Keratinocyte (primary cell): ENCODE results near the gene SEMA3E. TPM values are rescaled to one million over a fixed set of nuclear protein-coding genes. Genes with fewer than 3 reads are reported as not detected.

Source experiments
- DNase-seq: peaks from one replicate; pipeline ENCODE4 v3.0.0-alpha.2; 2011; ENCODE audit warnings: low read depth, missing footprints, low spot score
- FAIRE-seq: peaks from 2 replicates; lab custom pipeline; 2011; peaks lifted over from hg19 to GRCh38; lab: Jason Lieb, UNC
- H2AFZ ChIP-seq: 2 replicates; pipeline ENCODE4 v1.6.0; 2012; ENCODE audit warnings: low read length, control low read depth, inconsistent platforms; ENCODE audit not compliant: control insufficient read depth
- H3K27ac ChIP-seq: 2 replicates; pipeline ENCODE4 v1.5.1; 2011; ENCODE audit warnings: low read length; ENCODE audit not compliant: control insufficient read depth, insufficient read depth
- H3K27me3 ChIP-seq: 3 replicates; pipeline ENCODE4 v1.6.0; 2011; ENCODE audit warnings: low read length; ENCODE audit not compliant: control insufficient read depth, insufficient read depth; ENCODE audit errors: extremely low read depth
- H3K36me3 ChIP-seq, 2 experiments: 2 replicates in 1 of 2; 3 replicates in 1 of 2; pipeline ENCODE4 v1.5.1; 2011; ENCODE audit warnings: low read length in 2 of 2, mild to moderate bottlenecking in 1 of 2; ENCODE audit not compliant: control insufficient read depth in 2 of 2, insufficient read depth in 2 of 2; ENCODE audit errors: extremely low read depth in 1 of 2
- H3K4me1 ChIP-seq: 3 replicates; pipeline ENCODE4 v1.5.1; 2011; ENCODE audit warnings: low read length; ENCODE audit not compliant: control insufficient read depth, insufficient read depth; ENCODE audit errors: extremely low read depth
- H3K4me2 ChIP-seq: 3 replicates; pipeline ENCODE4 v1.6.0; 2011; ENCODE audit warnings: low read depth, low read length; ENCODE audit not compliant: control insufficient read depth, insufficient read depth; ENCODE audit errors: extremely low read depth
- H3K4me3 ChIP-seq, 3 experiments: fragments of 200-600 bp in 1 of 3; sonication (generic) in 1 of 3; 2 replicates in 2 of 3; 3 replicates in 1 of 3; pipeline ENCODE4 v1.5.1; 2011 to 2016; ENCODE audit warnings: low read length in 3 of 3, mild to moderate bottlenecking in 3 of 3, control low read depth in 2 of 3, inconsistent platforms in 1 of 3, low read depth in 1 of 3, mixed read lengths in 1 of 3, mixed run types in 1 of 3, moderate library complexity in 1 of 3; ENCODE audit not compliant: control insufficient read depth in 2 of 3, insufficient read depth in 2 of 3; ENCODE audit errors: extremely low read depth in 1 of 3
- H3K79me2 ChIP-seq: 2 replicates; pipeline ENCODE4 v1.6.0; 2012; ENCODE audit warnings: low read length; ENCODE audit not compliant: control insufficient read depth, insufficient read depth
- H3K9ac ChIP-seq: 3 replicates; pipeline ENCODE4 v1.6.0; 2011; ENCODE audit warnings: low read length; ENCODE audit not compliant: control insufficient read depth, insufficient read depth; ENCODE audit errors: extremely low read depth
- H3K9me1 ChIP-seq: 3 replicates; pipeline ENCODE4 v1.6.0; 2011; ENCODE audit warnings: low read length; ENCODE audit not compliant: control insufficient read depth, insufficient read depth; ENCODE audit errors: extremely low read depth
- H3K9me3 ChIP-seq: 2 replicates; pipeline ENCODE4 v1.5.1; 2012; ENCODE audit warnings: low read depth, low read length; ENCODE audit not compliant: control insufficient read depth
- H4K20me1 ChIP-seq: 3 replicates; pipeline ENCODE4 v1.6.0; 2011; ENCODE audit warnings: low read length; ENCODE audit not compliant: control insufficient read depth, insufficient read depth; ENCODE audit errors: extremely low read depth
- EZH2 ChIP-seq: IDR thresholded peaks from one replicate; pipeline ENCODE4 v1.6.1; 2012; ENCODE audit warnings: inconsistent platforms, mild to moderate bottlenecking, low read length, moderate library complexity
- dilution Hi-C: fragments of 300-500 bp; cut with MboI; formaldehyde crosslinking; loops from one replicate; pipeline ENCODE4 v1.7.0; 2020; ENCODE audit warnings: low sequenced_read_pairs; ENCODE audit not compliant: extremely low pct_ligation_motif_present
- polyA plus RNA-seq, 5 experiments: library from polyadenylated mRNA; depleted of rRNA in 3 of 5; stranded (reverse) in 3 of 5; stranded (forward) in 1 of 5; unstranded in 1 of 5; fragments of >200 nt; gene quantifications; 1 replicate in 1 of 5; 2 replicates in 3 of 5; 3 replicates in 1 of 5; pipeline versions ENCODE4 v1.2.1 to v1.2.3, GENCODE V29; 2011 to 2012; ENCODE audit warnings: missing spikeins in 2 of 5, low read depth in 1 of 5, low replicate concordance in 1 of 5
- TF ChIP-seq, protein P1 (sequence below), 3 experiments: IDR thresholded peaks in 1 of 3; conservative IDR thresholded peaks in 1 of 3; optimal IDR thresholded peaks in 1 of 3; 2 replicates in 2 of 3; 3 replicates in 1 of 3; pipeline versions ENCODE3 to v1.5.1; 2011; ENCODE audit warnings: low read length in 3 of 3, mild to moderate bottlenecking in 3 of 3, moderate library complexity in 2 of 3, control low read depth in 1 of 3, inconsistent platforms in 1 of 3; ENCODE audit not compliant: insufficient read depth in 2 of 3; ENCODE audit errors: extremely low read depth in 1 of 3

Gene SEMA3E
- polyA plus RNA-seq, 1 donor (not counting 4 experiments of a cell fraction or from before 2014, with no cell fraction given): 0.21 TPM

- FAIRE-seq (no peak), DNase-seq (no peak)
- dilution Hi-C loops: no loop called here
- Histone ChIP-seq H3K4me3 (no peak overlapping the region), H3K4me1 (no peaks in the 10 kb centered on the region), H3K9ac (no peak overlapping the region), H3K4me2 (no peak overlapping the region), H2AFZ (no peak overlapping the region), H3K27ac (no peak overlapping the region), H3K79me2 (no peaks in the 10 kb centered on the region), H4K20me1 (no peaks in the 10 kb centered on the region), H3K9me3 (no peaks in the 10 kb centered on the region), H3K27me3 (no peaks in the 10 kb centered on the region), H3K9me1 (no peaks in the 10 kb centered on the region), H3K36me3 (no peaks in the 10 kb centered on the region)
- TF ChIP-seq, protein P1, sequence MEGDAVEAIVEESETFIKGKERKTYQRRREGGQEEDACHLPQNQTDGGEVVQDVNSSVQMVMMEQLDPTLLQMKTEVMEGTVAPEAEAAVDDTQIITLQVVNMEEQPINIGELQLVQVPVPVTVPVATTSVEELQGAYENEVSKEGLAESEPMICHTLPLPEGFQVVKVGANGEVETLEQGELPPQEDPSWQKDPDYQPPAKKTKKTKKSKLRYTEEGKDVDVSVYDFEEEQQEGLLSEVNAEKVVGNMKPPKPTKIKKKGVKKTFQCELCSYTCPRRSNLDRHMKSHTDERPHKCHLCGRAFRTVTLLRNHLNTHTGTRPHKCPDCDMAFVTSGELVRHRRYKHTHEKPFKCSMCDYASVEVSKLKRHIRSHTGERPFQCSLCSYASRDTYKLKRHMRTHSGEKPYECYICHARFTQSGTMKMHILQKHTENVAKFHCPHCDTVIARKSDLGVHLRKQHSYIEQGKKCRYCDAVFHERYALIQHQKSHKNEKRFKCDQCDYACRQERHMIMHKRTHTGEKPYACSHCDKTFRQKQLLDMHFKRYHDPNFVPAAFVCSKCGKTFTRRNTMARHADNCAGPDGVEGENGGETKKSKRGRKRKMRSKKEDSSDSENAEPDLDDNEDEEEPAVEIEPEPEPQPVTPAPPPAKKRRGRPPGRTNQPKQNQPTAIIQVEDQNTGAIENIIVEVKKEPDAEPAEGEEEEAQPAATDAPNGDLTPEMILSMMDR (optimal IDR thresholded peaks at IDR 0.05 in 1 of 3, IDR thresholded peaks at IDR 0.05 in 1 of 3, conservative IDR thresholded peaks at IDR 0.05 in 1 of 3; ENCODE audit: extremely low read depth in 1 of 3, insufficient read depth in 2 of 3, low read length in 3 of 3): no peak
- TF ChIP-seq EZH2: no peak
These were observed 146.3 kb downstream of the SEMA3E start for GRCh38 chr7:83502636-83503035.

- no peaks in the 10 kb centered on the region for H3K79me2 ChIP-seq
- H3K36me3 ChIP-seq: no peaks in the 10 kb centered on the region
- dilution Hi-C loops: no loop called here
- H3K27ac ChIP-seq: no peak overlapping the region
- H3K4me1 ChIP-seq: peaks cover 5% of the 10 kb centered on the region
- H3K4me3 ChIP-seq: no peak overlapping the region
- no peak overlapping the region for H3K9ac ChIP-seq
- DNase-seq (no peak), FAIRE-seq (no peak)
- no peaks in the 10 kb centered on the region for H3K27me3 ChIP-seq
- TF ChIP-seq, protein P1 (optimal IDR thresholded peaks at IDR 0.05 in 1 of 3, IDR thresholded peaks at IDR 0.05 in 1 of 3, conservative IDR thresholded peaks at IDR 0.05 in 1 of 3; ENCODE audit: extremely low read depth in 1 of 3, insufficient read depth in 2 of 3, low read length in 3 of 3): no peak
- no peak for TF ChIP-seq EZH2
- no peaks in the 10 kb centered on the region for H3K9me1 ChIP-seq
- no peaks in the 10 kb centered on the region for H3K9me3 ChIP-seq
- no peak overlapping the region for H3K4me2 ChIP-seq
- no peak overlapping the region for H2AFZ ChIP-seq
- no peaks in the 10 kb centered on the region for H4K20me1 ChIP-seq
These were observed 154.3 kb downstream of the SEMA3E start for GRCh38 chr7:83494683-83495082.
